ENCODE measurements around the gene PRKCZ. TPM values are rescaled to one million over a fixed set of nuclear protein-coding genes. Genes with fewer than 3 reads are reported as not detected.

PRKCZ gene
- total RNA-seq, 1 donor from 2014 or later, result 55.5 TPM

- Mint-ChIP-seq H3K9me3 (no peaks in the 10 kb centered on the region), H3K36me3 (peaks cover 19% of the 10 kb centered on the region), H3K4me3 (no peak overlapping the region), H3K27me3 (ENCODE audit: low read depth) (no peaks in the 10 kb centered on the region), H3K27ac (no peak overlapping the region), H3K4me1 (peaks cover 7% of the 10 kb centered on the region)
- TF ChIP-seq, protein P1, sequence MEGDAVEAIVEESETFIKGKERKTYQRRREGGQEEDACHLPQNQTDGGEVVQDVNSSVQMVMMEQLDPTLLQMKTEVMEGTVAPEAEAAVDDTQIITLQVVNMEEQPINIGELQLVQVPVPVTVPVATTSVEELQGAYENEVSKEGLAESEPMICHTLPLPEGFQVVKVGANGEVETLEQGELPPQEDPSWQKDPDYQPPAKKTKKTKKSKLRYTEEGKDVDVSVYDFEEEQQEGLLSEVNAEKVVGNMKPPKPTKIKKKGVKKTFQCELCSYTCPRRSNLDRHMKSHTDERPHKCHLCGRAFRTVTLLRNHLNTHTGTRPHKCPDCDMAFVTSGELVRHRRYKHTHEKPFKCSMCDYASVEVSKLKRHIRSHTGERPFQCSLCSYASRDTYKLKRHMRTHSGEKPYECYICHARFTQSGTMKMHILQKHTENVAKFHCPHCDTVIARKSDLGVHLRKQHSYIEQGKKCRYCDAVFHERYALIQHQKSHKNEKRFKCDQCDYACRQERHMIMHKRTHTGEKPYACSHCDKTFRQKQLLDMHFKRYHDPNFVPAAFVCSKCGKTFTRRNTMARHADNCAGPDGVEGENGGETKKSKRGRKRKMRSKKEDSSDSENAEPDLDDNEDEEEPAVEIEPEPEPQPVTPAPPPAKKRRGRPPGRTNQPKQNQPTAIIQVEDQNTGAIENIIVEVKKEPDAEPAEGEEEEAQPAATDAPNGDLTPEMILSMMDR (IDR thresholded peaks at IDR 0.05; ENCODE audit: unreplicated experiment), result no peak
- DNase-seq (ENCODE audit: low spot score in 2 of 2, unreplicated experiment in 2 of 2), result no peak
Measured at GRCh38 chr1:2172551-2173146, 122.4 kb downstream of the PRKCZ start.

DNA sequence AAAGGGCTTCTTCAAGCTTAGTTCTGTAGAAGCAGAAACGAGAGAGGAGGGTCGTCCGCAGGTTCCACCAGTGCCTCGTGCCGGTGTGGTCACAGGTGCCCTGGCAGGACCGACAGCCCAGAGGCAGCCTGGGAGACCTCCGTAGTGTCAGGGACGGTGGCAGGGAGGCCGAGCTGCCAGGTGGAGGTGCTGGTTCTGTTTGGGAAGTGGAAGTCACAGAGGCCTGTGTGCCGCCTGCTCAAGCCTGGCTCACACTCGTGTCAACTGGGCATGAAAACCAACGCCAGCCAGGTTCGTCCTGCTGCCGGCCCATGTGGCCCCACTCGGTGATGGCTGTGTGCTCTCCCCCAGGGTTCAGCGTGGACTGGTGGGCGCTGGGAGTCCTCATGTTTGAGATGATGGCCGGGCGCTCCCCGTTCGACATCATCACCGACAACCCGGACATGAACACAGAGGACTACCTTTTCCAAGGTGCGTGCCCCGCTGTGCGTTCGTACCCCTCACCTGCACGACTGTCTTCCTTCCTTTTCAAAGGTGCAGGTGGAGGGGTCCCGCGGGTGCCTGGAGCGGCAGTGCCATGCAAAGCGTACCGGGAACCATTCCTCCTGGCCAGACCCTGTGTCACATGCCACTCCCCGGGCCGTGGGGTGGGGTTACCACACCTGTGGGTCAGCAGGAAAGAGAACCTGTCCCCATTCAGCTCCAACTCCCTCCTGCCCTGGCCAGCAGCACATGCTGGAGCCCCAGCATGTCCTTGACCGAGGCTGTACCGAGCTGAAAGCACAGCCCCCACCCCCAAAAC, 123.5 kb downstream of the PRKCZ start:
- Mint-ChIP-seq H3K9me3 (no peaks in the 10 kb centered on the region), H3K27ac (no peak overlapping the region), H3K4me1 (peaks cover 7% of the 10 kb centered on the region), H3K27me3 (ENCODE audit: low read depth) (no peaks in the 10 kb centered on the region), H3K36me3 (peaks cover 12% of the 10 kb centered on the region), H3K4me3 (no peak overlapping the region)
- no peak for DNase-seq (ENCODE audit: low spot score in 2 of 2, unreplicated experiment in 2 of 2)
- TF ChIP-seq, protein P1 (IDR thresholded peaks at IDR 0.05; ENCODE audit: unreplicated experiment), result no peak

DNA sequence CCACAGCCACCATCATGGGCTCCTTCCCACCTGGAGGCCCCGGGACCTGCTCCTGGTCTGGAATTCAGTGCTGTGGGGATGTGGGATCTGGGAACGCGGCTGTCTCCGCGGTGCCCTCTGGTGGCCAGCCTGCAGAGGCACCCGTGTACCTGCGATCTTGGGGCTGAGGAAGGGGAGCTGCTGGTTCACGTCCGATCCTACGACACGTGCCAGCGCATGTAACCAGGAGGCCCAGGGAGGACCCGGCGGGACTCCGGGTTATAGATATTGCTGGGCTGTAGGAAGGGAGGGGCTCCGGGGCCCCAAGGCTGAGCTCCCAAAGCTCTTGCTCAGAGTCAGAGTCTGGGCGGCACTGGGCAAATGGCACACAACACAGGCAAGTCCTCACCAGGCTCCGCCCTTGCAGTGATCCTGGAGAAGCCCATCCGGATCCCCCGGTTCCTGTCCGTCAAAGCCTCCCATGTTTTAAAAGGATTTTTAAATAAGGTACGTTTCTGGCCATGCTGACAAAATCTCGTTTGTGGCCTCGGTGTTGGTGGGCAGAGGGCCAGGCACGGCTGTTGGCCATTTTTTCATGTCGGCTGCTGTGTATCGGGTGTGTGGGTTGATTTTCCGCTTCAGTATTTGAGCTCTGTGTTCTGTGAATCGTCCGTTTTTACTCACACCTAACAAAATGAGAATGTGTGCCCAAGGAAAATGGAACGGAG, 124.3 kb downstream of the PRKCZ start:
- H3K4me3 Mint-ChIP-seq, result no peak overlapping the region
- TF ChIP-seq, protein P1 (IDR thresholded peaks at IDR 0.05; ENCODE audit: unreplicated experiment), result peak; percentile 84
- DNase-seq (ENCODE audit: low spot score in 2 of 2, unreplicated experiment in 2 of 2), result peak; percentile 52 to 77
- H3K36me3 Mint-ChIP-seq, result peaks cover 15% of the 10 kb centered on the region
- H3K27me3 Mint-ChIP-seq (ENCODE audit: low read depth), result no peaks in the 10 kb centered on the region
- H3K27ac Mint-ChIP-seq, result no peak overlapping the region
- H3K4me1 Mint-ChIP-seq, result peaks cover 10% of the 10 kb centered on the region
- no peaks in the 10 kb centered on the region for H3K9me3 Mint-ChIP-seq

- Mint-ChIP-seq H3K4me3 (no peak overlapping the region), H3K9me3 (no peaks in the 10 kb centered on the region), H3K4me1 (peaks cover 12% of the 10 kb centered on the region), H3K27ac (no peak overlapping the region), H3K27me3 (ENCODE audit: low read depth) (no peaks in the 10 kb centered on the region), H3K36me3 (peaks cover 17% of the 10 kb centered on the region)
- TF ChIP-seq, protein P1 (IDR thresholded peaks at IDR 0.05; ENCODE audit: unreplicated experiment), result no peak
- no peak for DNase-seq (ENCODE audit: low spot score in 2 of 2, unreplicated experiment in 2 of 2)
Measured at GRCh38 chr1:2175055-2175414, 124.8 kb downstream of the PRKCZ start.

- TF ChIP-seq, protein P1 (IDR thresholded peaks at IDR 0.05; ENCODE audit: unreplicated experiment), result no peak
Measured at GRCh38 chr1:2175681-2176454, 125.7 kb downstream of the PRKCZ start.

More at GRCh38 chr1:2175681-2176454, 125.7 kb downstream of the PRKCZ start:
- Mint-ChIP-seq H3K4me3 (no peak overlapping the region), H3K9me3 (no peaks in the 10 kb centered on the region), H3K27me3 (ENCODE audit: low read depth) (no peaks in the 10 kb centered on the region), H3K36me3 (peaks cover 18% of the 10 kb centered on the region), H3K4me1 (peaks cover 12% of the 10 kb centered on the region), H3K27ac (no peak overlapping the region)
- DNase-seq (ENCODE audit: low spot score in 2 of 2, unreplicated experiment in 2 of 2), result no peak
